ENCODE measurements around the gene CCNL1.

- TF ChIP-seq GATA2 (IDR thresholded peaks at IDR 0.05; ENCODE audit: low read depth, low read length), result no peak
- TF ChIP-seq GATA3 (IDR thresholded peaks at IDR 0.05; ENCODE audit: low read depth, low read length), result no peak
Measured at GRCh38 chr3:157100096-157100477, 59.9 kb downstream of the CCNL1 start.

Measured in SH-SY5Y (cell line).